GM19324 (cell line): Measurements from ENCODE around the gene FRMPD4.

Experiments
- ATAC-seq: cut with Tn5 transposase; IDR thresholded peaks from one replicate; pipeline ENCODE4 v1.9.1; 2021; ENCODE audit warnings: mild to moderate bottlenecking, moderate library complexity; ENCODE audit not compliant: unreplicated experiment, low FRiP score

The FRMPD4 gene

DNA sequence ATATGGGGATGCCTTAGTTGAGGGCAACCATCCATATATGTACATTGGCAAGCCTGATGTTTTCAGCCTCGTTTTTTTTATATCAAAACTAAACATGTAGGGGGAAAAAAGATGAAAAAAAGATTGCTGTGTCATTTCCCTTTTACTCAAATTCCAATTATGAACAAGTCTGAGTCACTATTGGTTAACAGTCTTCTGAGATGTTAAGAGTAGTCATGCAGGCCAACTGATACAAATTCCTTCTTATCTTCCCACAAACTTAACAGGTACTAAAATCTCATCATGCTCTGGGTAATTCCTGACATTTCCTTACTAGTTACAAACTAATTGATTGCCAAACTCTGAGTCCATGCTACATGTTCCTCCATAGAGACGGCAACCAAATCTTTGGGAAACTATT lies 222.1 kb downstream of the FRMPD4 start:
- ATAC-seq: no peak

DNA sequence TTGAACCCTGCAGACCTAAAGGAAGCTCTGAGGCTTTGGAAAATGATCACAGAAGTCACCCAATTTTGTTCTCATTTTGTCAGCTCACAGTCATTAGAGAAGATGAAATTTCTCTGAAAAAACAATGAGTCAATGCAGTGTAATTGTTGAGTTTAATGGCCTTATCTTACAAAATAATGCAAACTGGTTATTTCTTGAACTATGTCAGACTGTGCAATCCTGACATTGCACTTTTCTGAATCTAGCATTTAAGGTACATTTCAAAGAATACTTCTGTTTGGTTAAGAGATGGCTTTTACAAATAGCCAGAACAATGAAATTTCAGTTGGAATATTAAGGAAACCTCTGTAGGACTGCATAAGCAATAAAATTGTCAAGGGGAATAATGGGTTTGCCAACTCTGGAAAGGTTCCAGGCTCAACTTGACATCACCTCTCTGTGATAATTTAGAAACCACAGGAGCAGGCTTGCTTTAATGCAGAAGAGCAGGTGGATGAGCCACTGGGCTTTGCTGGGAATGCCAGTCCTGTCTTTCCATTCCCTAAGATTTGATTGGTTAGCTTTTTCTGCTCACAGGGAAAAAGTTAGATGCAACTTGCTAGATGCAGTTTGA lies 222.8 kb downstream of the FRMPD4 start:
- no peak for ATAC-seq

DNA sequence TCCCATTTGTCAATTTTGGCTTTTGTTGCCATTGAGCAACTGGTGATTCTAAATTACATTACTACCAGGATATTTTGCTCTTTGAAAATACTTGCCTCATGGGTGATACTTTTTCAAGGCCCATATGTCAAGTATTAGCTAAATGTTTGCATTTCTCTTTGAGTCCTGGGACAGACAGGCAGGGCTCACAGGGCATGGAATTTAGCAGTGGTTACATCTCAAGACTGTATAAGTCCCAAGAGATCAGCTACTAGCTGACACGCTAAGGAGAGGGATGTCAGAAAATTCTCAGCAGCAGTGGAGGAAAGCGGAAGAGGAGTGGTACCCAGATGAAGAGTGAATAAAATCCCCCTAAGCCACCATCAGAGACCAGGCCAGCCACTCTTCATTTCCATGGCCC lies 224.9 kb downstream of the FRMPD4 start:
- no peak for ATAC-seq

DNA sequence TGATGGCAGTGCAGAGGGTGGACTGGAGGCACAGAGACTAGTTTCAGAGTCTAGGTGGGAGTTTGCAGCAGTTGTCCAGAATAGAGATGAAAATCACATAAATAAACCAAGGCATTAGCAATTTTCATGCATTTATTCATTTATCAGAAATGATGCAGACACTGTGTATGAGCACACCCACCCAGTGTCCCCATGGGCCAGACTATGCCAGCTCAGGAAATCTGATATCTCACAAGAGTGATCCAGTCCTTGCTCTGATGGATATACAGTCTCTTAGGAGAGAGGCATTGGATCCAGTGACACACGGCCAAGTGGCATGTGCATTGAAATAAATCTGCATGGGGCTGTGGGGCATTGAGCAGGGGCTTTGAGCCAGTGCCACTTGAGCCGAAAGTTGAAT lies 228.2 kb downstream of the FRMPD4 start:
- no peak for ATAC-seq

DNA sequence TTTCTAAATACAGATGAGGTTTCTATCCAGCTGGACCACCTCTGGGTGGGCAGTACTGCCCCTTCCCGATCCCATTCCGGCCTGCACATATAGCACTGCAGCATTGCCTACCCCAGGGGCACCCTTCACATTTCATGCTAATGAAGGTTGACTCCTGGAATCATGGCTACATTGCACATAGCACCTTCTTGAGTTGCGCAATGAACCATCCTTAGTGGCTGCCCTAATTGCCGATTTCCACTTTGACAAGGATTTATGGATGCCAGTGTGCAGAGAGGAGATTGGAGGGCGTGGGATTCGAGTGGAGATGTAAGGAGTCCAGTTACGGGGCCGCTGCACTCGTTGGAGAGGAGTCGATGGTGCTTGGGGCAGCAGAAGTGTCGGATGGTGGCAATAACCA lies 229.0 kb downstream of the FRMPD4 start:
- ATAC-seq: no peak

DNA sequence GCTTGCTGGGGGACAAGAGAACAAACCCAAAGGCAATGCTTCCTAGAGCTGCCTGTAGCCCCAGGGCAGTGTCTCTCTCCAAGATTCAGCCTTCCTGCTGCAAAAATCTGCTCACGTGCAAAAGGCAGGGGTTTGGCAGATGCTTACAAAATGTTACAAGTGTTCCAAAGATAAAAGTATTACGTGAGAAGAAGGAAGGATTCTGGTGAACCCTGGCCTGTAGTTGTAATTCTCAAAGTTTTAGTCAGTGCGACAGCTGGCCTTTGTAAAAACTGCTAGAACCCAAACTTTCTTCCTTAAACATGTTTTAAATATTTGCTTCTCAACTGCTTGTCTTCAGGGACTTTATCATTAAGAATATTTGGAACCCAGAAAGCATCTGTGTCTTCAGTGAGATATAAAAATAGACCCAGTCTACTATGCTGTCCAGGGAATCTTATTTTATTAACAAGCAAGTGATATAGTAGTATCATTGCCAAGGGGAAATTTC lies 232.3 kb downstream of the FRMPD4 start:
- ATAC-seq: no peak

DNA sequence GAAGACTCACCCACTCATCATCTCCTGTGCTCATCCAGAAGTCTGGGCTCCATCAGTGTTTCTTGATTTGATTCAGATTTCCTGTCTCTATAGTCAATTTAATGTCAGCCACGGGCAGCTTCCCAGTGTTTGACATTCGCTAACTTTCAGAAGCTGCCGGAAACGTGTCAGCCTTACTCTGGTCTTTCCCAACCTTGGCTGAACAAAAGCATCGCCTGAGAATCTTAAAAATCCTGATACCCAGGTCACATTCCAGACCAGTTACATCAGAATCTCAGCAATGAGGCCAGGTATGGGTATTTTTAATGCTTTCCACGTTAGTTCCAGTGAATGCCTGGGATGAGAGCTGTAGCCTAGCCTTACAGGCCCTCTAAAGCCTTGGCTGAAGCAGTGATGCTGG lies 233.8 kb downstream of the FRMPD4 start:
- no peak for ATAC-seq

DNA sequence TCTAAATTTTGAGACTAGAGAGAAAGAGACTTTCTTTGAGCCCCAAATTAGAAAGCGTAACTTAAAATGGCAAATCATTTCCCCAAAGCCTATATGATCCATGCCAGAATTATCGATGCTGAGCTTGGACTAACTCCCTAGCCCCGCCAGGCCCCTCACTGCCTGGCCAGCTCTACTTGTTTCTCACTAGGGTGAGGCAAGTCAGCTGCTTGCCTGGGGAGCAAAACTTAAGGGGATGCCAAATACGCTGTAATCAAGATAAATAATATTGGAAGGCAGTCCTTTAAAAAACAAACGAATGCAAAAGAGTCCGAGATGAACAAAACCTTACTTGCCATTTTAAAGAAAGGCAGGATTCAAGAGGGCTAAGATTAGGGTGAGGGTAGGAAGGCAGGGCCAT lies 236.0 kb downstream of the FRMPD4 start:
- no peak for ATAC-seq

DNA sequence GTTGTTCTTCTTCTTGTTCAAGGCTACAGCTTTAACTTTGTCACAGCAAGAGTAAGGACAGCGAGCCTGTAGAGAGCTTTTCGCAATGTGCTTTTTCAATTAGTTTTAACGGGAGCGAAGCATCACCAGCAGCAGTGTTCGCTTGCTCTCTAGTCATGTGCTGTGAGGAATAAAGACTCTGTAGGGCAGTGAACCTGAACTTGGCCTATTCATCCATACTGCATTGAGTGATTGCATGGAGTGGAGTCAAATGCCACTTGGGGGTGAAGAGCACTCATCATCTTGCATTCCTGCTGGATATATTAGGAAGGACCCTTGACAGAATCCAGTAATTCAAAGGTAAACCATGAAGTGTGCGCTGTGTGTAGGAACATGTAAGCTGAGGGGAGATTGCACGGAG lies 240.0 kb downstream of the FRMPD4 start:
- ATAC-seq: no peak

DNA sequence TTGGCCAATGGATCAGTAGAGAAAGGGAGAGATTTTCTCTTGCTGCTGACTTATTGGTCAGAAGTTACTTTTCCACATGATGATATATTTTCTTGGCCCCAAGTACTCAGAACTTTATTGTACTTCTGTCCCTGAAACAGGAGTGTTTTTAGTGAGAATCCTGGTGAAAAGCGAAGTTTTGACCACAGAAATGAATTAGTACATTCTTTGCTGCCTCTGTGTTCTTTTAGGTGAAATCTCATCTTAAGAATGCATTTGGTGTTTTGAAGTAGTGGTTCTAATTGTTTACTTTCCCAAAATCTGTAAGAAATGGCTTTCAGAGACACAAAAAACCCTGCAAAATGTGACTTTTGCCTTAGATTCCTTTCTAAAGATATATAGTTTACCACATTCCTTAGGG lies 240.4 kb downstream of the FRMPD4 start:
- no peak for ATAC-seq

DNA sequence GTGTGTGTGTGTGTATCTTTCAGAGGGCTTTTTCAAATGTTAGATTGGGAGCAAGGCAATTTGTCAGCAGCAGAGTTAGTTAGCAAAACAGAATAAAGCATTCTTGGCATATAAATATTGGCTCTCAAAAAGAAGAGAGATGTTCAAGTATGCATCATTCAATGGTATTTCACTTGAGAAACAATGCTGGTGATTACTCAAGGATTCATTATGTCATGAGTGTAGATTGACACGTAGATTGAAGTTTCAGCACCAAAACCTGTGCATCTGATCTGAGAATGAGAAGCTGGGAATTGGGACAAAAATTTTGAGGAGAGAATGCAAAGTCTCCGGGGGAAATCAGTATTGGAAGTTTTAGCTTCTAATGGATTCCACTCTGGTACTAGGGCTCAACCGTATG lies 241.4 kb downstream of the FRMPD4 start:
- ATAC-seq: no peak

DNA sequence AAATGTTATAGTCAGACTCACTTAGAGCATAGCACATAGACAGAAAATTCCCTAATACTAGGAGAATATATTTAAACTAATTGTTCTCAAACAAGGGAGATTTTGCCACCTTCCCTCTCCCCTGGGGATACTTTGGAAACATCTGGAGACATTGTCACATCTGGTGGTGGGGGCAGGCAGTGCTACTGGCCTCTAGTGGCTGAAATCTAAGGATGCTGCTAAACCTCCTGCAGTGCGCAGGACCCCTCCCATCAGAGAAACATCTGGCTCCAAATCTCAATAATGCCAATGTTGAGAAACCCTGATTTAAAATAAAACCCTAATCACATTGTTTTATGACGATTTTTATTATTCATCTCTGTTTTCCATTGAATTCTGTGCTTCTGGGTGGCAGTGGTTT lies 244.9 kb downstream of the FRMPD4 start:
- no peak for ATAC-seq

DNA sequence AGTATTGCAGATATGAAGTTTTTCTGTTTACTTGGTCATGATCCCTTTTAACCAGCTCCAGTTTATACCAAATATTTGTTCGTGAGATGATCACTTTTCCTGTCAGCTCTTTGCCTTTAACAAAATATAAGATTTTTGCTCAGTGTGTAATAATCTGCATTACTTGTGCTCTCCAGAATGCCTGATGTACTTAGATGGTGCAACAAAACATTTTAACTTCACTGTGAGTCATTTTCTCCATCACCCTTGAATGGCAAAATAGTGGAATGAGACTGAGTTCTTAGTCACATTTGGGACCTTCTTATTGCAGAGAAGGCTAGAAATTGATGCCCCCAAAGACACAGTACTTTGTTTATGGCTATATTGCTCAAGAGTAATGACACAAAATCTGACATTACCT lies 252.0 kb downstream of the FRMPD4 start:
- ATAC-seq: no peak

DNA sequence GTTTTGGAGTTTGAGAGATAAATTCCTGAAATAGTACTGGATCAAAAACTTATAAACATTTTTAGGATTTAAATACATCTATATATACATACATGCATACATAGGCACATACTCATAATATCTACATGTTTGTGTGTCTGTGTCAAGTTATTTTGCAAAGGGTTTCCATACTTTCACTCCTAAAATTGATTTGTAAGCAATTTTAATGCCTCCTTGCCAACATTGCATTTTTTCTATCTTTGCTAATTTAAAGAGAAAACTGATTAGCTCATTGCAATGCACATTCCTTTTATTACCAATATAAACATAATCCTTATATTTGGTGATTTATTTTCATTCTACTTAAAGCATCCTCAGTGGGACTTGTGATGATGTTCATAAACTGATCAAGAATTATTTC lies 258.3 kb downstream of the FRMPD4 start:
- no peak for ATAC-seq

DNA sequence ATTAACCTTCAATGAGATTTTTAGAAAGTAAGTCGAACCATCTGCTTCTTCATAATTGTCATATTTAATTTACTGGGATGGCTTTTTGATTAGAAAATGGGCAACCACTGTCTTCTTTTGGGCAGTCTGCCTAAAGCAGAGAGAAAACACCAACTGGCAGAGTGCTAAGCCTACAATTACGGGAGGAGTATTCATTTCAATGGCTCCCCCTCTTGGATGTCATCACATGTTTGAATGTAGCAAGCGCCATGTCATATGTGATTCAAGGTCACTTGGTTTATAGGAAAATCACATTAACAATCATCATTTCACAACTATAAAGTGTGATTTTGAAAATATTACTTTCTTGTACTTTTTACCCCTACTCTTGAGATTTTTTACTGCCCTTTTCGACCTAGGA lies 261.9 kb downstream of the FRMPD4 start:
- ATAC-seq: no peak

DNA sequence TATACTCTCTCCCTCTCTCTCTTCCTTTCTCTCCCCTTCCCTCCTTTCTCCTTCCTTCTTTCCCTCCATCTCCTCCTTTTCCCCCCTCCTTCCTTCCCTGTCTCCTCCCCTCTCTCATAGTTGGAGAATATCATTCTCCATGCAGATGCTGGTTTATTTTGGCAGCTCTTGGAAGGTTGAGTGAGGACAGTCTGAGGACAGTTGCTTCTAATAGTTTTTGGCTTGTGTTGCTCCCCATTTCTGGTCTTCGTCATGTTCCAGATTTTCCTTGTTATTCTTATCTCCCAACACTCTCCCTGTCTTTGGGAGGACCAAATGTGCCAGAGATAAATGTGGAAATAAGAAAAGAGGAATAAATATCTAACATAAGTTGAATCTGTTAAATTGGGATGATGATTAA lies 263.0 kb downstream of the FRMPD4 start:
- ATAC-seq: no peak

DNA sequence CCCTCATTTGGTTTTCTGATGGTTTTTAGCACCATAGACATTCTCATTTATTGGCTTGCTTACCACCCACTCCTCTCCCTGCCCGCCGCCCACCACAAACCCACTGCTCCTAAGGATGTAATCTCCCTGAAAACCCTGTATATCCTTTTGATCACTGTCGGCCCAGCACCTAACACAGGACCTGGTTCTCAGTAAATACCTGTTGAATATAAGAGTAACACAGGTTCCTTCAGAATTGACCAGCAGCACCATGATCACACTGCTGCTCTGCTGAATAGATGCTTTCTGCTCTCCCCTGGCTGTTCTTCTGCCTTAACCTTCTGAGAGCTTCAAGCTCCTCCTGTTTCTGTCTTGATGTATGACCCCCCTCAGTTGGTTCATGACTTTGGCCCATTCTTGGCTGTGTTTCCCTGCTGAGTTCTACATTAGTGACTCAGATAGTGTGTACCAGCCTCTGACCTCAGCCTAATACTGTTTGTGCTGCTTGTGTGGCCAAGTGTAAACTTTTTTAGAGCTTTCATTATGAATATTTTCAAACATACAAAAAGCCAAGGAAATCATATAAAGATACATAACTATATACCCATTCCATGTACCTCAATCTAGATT lies 265.3 kb downstream of the FRMPD4 start:
- ATAC-seq: no peak

DNA sequence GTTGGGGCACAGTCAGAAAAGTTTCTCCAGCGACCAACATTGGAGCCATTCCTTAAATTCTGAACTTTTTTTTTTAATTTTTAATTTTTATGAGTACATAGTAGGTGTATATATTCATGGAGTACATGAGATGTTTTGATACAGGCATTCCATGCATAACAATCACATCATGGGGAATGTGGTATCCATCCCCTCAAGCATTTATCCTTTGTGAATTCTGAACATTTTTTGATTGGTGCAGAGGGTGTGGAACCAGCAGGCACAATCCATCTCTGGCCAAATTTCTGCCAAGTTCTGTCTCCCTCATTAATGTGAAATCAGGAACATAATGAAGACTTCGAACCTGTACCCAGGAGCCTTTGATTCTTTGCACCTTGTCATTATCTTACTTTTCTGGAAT lies 267.0 kb downstream of the FRMPD4 start:
- ATAC-seq: no peak

DNA sequence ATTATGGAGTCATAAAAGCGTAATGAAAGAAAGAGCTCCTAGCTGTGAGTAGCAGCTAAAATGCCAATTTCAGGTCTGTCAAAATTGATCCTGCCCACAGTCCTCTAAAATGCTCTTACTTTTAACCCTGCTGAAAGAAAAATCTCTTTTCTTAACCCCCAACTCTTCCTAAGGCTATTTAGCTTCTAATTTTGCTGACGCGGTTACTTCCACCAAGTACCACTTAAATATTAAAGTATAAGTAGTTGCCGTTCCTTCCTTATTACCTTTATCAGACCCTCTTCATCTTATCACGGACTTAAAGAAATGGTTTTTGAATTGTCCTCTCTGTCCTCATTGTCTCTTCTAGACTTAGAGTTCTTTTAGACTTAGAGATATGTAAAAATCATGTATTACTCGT lies 272.2 kb downstream of the FRMPD4 start:
- no peak for ATAC-seq

DNA sequence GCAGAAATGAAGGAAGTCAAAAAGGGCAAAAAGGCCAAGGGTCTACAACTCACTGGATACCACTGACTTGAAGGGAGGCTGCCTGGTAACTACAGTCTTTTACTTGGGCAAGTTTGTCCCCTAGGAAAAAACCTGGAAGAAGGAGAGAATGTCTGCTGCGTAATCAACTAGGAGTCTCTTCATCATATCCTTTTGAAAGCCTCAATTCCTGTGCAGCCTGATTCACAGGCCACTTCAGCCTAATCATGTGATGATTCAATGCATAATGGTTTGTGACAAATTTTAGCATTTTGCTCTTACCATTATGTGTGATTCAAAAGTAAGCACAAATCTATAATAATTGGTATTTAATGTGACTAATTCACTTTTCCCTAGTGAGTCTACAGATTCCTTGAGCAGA lies 273.6 kb downstream of the FRMPD4 start:
- ATAC-seq: no peak

DNA sequence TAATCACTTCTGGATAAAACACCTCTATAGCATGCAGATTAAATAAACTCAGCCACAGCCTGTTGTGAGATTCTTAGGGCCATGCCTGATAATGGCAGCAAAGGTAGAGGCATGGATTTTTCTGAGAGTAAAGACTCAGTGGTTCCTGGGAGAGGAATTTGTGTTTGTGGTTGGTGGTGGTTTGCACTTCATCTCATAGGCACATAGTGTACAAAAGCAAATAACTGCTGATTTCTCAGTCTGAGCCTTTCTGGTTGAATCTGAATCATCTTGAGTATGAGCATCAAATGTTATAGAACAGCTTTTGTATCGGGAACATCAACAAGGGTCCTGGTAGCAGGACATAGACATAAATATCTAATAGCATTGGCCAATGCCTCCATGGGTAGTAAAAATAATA lies 274.3 kb downstream of the FRMPD4 start:
- ATAC-seq: no peak

DNA sequence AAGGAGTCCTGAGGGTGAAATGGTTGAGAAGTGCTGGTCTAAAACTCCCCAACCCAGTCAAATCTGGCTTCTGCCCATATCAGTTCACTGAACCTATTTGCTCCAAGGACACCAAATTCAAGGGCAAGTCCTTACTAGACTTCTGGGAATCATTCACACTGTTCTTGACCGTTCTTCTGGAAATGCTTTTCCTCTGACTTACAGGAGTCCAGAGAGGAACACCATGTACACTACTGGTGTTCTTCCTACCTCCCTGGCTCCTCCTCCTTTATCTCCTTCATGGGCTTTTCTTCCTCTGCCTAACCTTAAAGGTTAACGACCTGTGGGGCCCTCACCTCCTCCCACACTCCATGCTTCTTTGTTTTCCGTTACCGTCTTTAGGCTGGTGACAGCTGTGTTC lies 281.3 kb downstream of the FRMPD4 start:
- no peak for ATAC-seq

DNA sequence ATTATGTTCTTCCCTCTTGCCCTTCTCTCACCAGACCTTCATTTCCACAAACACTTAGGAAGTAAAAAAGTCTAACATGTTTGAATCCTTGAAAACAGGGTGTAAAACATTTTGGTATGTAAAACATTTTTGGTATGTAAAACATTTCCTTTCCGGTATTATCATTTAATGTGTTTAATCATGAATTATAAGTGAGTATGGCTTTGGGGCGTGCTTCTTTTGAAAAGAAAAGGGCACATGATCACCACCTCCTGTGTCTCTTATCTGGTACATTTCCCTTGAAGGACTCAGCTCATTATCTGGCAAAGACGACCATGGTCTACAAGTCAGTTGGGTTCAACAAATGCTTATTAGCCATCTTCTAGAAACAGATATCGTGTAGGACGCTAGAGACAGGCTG lies 283.6 kb downstream of the FRMPD4 start:
- no peak for ATAC-seq
